NT2/D1 (cell line): ENCODE measurements around the gene FTL.
A peak's percentile ranks its signal among the peaks of the same experiment; 100 is the strongest.
"Not testable (repeated sequence)": the region's sequence is repeated elsewhere in the genome, so short reads cannot be mapped to it uniquely, and the experiment has no call there.

ENCODE experiments used
- DNase-seq: peaks from one replicate; pipeline ENCODE4 v3.0.0-alpha.2; 2011; ENCODE audit warnings: low read depth, low spot score
- H3K27me3 ChIP-seq: 2 replicates; pipeline ENCODE4 v1.6.0; 2011; ENCODE audit warnings: mild to moderate bottlenecking; ENCODE audit not compliant: insufficient read length, insufficient read depth
- H3K36me3 ChIP-seq: 2 replicates; pipeline ENCODE4 v1.6.1; 2011; ENCODE audit warnings: mild to moderate bottlenecking, low read length, mixed read lengths; ENCODE audit not compliant: insufficient read depth, insufficient read length
- H3K4me1 ChIP-seq: 2 replicates; pipeline ENCODE4 v1.5.1; 2011; ENCODE audit not compliant: insufficient read depth, insufficient read length
- H3K4me3 ChIP-seq: 2 replicates; pipeline ENCODE4 v1.5.1; 2011; ENCODE audit warnings: low read depth; ENCODE audit not compliant: insufficient read length
- H3K9ac ChIP-seq: 2 replicates; pipeline ENCODE4 v1.6.0; 2011; ENCODE audit warnings: low read depth; ENCODE audit not compliant: insufficient read length
- H3K9me3 ChIP-seq: 2 replicates; pipeline ENCODE4 v1.5.1; 2011; ENCODE audit warnings: mild to moderate bottlenecking, low read length; ENCODE audit not compliant: insufficient read depth
- SUZ12 ChIP-seq: IDR thresholded peaks from 2 replicates; pipeline ENCODE4 v1.6.1; 2011; ENCODE audit not compliant: insufficient read length, insufficient read depth; ENCODE audit errors: extremely low read depth
- YY1 ChIP-seq: IDR thresholded peaks from 2 replicates; pipeline ENCODE4 v1.6.1; 2011; ENCODE audit not compliant: insufficient read length, insufficient read depth
- ZNF274 ChIP-seq: IDR thresholded peaks from 2 replicates; pipeline ENCODE4 v1.6.1; 2011; ENCODE audit warnings: mild to moderate bottlenecking, low read depth, low read length

FTL gene

DNA sequence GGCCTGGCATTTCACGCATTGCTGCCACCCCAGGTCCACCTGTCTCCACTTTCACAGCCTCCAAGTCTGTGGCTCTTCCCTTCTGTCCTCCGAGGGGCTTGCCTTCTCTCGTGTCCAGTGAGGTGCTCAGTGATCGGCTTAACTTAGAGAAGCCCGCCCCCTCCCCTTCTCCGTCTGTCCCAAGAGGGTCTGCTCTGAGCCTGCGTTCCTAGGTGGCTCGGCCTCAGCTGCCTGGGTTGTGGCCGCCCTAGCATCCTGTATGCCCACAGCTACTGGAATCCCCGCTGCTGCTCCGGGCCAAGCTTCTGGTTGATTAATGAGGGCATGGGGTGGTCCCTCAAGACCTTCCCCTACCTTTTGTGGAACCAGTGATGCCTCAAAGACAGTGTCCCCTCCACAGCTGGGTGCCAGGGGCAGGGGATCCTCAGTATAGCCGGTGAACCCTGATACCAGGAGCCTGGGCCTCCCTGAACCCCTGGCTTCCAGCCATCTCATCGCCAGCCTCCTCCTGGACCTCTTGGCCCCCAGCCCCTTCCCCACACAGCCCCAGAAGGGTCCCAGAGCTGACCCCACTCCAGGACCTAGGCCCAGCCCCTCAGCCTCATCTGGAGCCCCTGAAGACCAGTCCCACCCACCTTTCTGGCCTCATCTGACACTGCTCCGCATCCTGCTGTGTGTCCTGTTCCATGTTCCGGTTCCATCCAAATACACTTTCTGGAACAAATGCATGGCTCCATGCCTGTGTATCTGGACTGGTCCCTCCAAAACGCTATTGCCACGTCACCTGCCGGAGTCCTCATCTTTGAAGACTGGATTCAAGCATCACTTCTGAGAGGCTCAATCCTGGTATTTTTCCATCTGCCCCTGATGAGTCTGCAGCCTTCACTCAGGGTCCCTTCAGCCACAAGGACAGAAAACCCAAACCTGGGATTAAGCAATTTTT, 42.3 kb upstream of the FTL start:
- Histone ChIP-seq H3K27me3 (no peaks in the 10 kb centered on the region), H3K36me3 (peaks cover 42% of the 10 kb centered on the region), H3K4me3 (no peak overlapping the region), H3K9ac (no peak overlapping the region), H3K9me3 (no peaks in the 10 kb centered on the region), H3K4me1 (no peaks in the 10 kb centered on the region)
- DNase-seq, result no peak
- no peak for TF ChIP-seq YY1
- TF ChIP-seq SUZ12, result no peak
- TF ChIP-seq ZNF274, result no peak

DNA sequence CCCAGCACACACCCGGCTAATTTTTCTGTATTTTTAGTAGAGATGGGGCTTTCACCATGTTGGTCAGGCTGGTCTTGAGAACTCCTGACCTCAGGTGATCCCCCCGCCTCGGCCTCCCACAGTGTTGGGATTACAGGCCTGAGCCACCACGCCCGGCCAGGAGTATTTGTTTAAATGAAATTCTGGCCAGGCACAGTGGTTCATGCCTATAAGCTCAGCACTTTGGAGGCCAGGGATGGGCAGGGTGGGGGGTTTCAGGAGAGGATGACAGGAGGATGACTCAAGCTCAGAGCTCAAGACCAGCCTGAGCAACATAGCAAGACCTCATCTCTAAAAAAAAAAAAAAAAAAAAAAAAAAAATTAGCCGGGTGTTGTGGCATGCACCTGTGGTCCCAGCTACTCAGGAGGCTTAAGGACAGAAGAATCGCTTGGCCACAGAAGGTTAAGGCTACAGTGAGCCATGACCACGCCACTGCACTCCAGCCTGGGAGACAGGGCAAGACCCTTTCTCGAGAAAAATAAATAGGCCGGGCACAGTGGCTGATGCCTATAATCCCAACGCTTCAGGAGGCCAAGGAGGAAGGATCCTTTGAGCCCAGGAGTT, 39.8 kb upstream of the FTL start:
- no peak for TF ChIP-seq YY1
- no peak for TF ChIP-seq SUZ12
- TF ChIP-seq ZNF274, result no peak
- Histone ChIP-seq H3K4me3 (no peak overlapping the region), H3K9me3 (no peaks in the 10 kb centered on the region), H3K4me1 (no peaks in the 10 kb centered on the region), H3K9ac (no peak overlapping the region), H3K27me3 (no peaks in the 10 kb centered on the region), H3K36me3 (peaks cover 25% of the 10 kb centered on the region)
- no peak for DNase-seq

DNA sequence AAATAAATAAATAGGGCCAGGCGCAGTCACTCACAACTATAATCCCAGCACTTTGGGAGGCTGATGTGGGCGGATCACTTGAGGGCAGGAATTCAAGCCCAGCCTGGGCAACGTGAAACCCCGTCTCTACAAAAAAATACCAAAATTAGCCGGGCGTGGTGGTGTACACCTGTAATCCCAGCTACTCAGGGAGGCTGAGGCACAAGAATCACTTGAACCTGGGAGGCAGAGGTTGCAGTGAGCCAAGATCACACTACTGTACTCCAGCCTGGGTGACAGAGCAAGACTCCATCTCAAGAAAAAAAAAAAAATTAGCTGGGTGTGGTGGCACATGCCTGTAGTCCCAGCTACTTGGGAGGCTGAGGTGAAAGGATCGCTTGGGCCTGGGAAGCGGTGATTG, 39.2 kb upstream of the FTL start:
- H3K4me3 ChIP-seq, H3K9ac ChIP-seq, H3K27me3 ChIP-seq, H3K4me1 ChIP-seq, DNase-seq, H3K9me3 ChIP-seq: not testable (repeated sequence)
- H3K36me3 ChIP-seq, result peaks cover 22% of the 10 kb centered on the region

DNA sequence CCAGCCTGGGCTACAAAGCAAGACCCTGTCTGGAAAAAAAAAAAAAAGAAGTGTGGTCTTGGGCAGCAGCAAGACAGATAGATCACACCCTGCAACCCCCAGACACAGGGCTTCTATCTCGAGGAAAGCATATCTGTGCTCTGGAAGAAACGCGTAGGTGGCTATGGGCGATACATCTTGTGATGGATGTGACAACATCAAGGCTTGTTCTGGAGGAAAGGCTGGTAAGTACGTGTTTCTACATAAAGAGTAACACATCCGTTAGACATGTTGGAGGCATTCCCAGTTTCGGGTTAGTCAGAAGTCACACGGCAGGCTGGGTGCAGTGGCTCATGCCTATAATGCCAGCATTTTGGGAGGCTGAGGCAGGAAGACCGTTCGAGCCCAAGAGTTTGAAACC, 38.2 kb upstream of the FTL start:
- Histone ChIP-seq H3K36me3 (peaks cover 13% of the 10 kb centered on the region), H3K9ac (no peak overlapping the region), H3K9me3 (no peaks in the 10 kb centered on the region), H3K27me3 (no peaks in the 10 kb centered on the region), H3K4me3 (no peak overlapping the region), H3K4me1 (no peaks in the 10 kb centered on the region)
- TF ChIP-seq YY1 (no peak), SUZ12 (no peak), ZNF274 (no peak)
- no peak for DNase-seq

DNA sequence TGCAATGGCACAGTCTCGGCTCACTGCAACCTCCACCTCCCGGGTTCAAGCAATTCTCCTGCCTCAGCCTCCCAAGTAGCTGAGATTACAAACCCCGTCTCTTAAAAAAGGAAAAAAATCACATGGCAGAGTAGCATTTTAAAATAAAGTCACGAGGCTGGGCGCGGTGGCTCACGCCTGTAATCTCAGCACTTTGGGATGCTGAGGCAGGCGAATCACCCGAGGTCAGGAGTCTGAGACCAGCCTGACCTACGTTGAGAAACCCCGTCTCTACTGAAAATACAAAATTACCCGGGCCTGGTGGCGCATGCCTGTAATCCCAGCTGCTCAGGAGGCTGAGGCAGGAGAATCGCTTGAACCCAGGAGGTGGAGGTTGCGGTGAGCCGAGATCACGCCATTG, 37.4 kb upstream of the FTL start:
- DNase-seq, H3K27me3 ChIP-seq, H3K9ac ChIP-seq, H3K4me3 ChIP-seq, H3K36me3 ChIP-seq, H3K4me1 ChIP-seq, H3K9me3 ChIP-seq: not testable (repeated sequence)

DNA sequence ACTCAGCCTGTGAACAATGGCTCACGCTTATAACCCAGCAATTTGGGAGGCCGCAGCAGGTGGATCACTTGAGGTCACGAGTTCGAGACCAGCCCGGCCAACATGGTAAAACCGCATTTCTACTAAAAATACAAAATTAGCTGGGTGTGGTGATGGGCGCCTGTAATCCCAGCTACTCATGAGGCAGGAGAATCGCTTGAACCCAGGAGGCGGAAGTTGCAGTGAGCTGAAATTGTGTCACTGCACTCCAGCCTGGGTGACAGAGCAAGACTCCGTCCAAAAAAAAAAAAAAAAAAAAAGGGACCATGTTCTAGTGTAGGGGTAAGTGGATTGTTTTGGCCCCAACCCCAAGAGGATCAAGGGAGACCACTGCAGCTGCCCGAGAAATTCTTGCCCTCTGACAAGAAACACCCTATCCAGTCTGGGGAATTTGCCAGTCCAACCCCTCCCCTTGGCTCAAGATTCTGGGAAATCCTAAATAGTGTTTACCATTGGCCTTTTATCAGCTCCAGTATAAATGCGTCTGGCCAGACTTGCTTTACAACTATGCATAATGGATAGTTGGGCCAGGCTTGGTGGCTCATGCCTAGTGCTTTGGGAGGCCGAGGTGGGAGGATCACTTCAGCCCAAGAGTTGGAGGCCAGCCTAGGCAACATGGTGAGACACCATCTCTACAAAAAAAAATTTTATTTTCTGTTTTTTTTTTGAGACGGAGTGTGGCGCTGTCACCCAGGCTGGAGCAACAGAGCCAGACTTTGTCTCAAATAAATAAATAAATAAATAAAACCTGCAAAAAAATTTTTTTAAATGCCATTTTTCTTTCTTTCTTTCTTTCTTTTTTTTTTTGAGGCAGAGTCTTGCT, 36.7 kb upstream of the FTL start:
- TF ChIP-seq SUZ12, result no peak
- TF ChIP-seq ZNF274, result no peak
- no peak for TF ChIP-seq YY1
- H3K27me3 ChIP-seq, result peaks cover 11% of the 10 kb centered on the region
- no peaks in the 10 kb centered on the region for H3K4me1 ChIP-seq
- H3K9ac ChIP-seq, result no peak overlapping the region
- DNase-seq, result no peak
- no peaks in the 10 kb centered on the region for H3K9me3 ChIP-seq
- H3K4me3 ChIP-seq, result no peak overlapping the region
- peaks cover under 1% of the 10 kb centered on the region for H3K36me3 ChIP-seq

DNA sequence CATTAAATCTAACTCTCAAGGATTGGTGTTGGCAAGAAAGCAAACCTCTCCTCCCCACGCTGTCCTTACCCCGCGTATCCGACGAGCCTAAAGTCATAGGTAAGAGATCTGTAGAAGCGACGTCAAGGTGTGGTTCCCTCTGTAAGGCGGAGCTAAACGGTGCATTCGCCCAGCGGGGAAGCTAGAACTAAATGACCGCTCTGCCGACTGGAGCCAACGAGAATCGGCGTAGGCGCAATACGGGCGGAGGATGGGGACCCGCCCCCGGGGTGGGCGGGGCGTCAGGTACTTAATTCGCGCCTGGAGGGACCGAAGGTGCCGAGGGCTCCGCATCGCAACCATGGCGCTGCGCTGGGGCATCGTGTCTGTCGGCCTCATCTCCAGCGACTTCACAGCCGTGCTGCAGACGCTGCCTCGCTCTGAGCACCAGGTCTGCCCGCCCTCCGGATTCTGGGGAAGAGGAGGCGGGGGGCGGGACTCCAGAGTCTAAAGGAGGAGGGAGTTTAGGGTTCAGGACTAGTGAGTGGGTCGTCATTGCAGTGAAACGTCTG, 31.7 kb upstream of the FTL start, which contains the start of gene DHDH:
Gene DHDH (plus strand): TSS at position 318 of the 551 bp plus-strand sequence. CDS start 23 bp downstream, at position 341.
- peaks cover 4% of the 10 kb centered on the region for H3K4me1 ChIP-seq
- H3K9ac ChIP-seq, result peak within 1 kb of the TSS; percentile 44
- no peaks in the 10 kb centered on the region for H3K9me3 ChIP-seq
- no peak for TF ChIP-seq SUZ12
- H3K36me3 ChIP-seq, result no peaks in the 10 kb centered on the region
- DNase-seq, result peak; percentile 73
- peaks cover 28% of the 10 kb centered on the region for H3K27me3 ChIP-seq
- H3K4me3 ChIP-seq, result peak within 1 kb of the TSS; percentile 22
